KMS-11 (cell line): ENCODE data around the gene IFT172.

Experiments
- H2AFZ ChIP-seq: fragments of 200-600 bp; sonication (generic); 2 replicates; pipeline ENCODE4 v1.6.1; 2016; ENCODE audit warnings: antibody characterized with exemption, mixed run types, low read depth
- H3K27ac ChIP-seq: fragments of 200-600 bp; sonication (generic); 2 replicates; pipeline ENCODE4 v1.6.1; 2016; ENCODE audit warnings: mild to moderate bottlenecking, mixed run types
- H3K27me3 ChIP-seq: fragments of 200-600 bp; sonication (generic); 2 replicates; pipeline ENCODE4 v1.6.1; 2017; ENCODE audit warnings: mild to moderate bottlenecking, low read depth, mixed run types, moderate library complexity; ENCODE audit not compliant: insufficient read depth
- H3K36me3 ChIP-seq: fragments of 200-600 bp; sonication (generic); 2 replicates; pipeline ENCODE4 v1.6.1; 2017; ENCODE audit warnings: mild to moderate bottlenecking, mixed run types; ENCODE audit not compliant: insufficient read depth
- H3K4me1 ChIP-seq: fragments of 200-600 bp; sonication (generic); 2 replicates; pipeline ENCODE4 v1.6.1; 2016; ENCODE audit warnings: mild to moderate bottlenecking, low read depth, mixed run types; ENCODE audit not compliant: poor library complexity, severe bottlenecking
- H3K4me2 ChIP-seq: fragments of 200-600 bp; sonication (generic); 2 replicates; pipeline ENCODE4 v1.7.0; 2016; ENCODE audit warnings: mild to moderate bottlenecking, mixed run types
- H3K4me3 ChIP-seq: fragments of 200-600 bp; sonication (generic); IDR thresholded peaks from 2 replicates; pipeline ENCODE4 v1.6.1; 2017; ENCODE audit warnings: low read depth, low read length, mixed read lengths; ENCODE audit not compliant: insufficient read depth
- H3K79me2 ChIP-seq: fragments of 200-600 bp; sonication (generic); 2 replicates; pipeline ENCODE4 v1.6.1; 2016; ENCODE audit warnings: low read depth, mixed run types; ENCODE audit not compliant: insufficient read depth
- H3K9ac ChIP-seq: fragments of 200-600 bp; sonication (generic); 2 replicates; pipeline ENCODE4 v1.6.1; 2016; ENCODE audit warnings: mild to moderate bottlenecking, mixed run types
- H4K20me1 ChIP-seq: fragments of 200-600 bp; sonication (generic); 2 replicates; pipeline ENCODE4 v1.6.1; 2016; ENCODE audit warnings: mild to moderate bottlenecking, mixed run types; ENCODE audit not compliant: insufficient read depth
- CTCF ChIP-seq: fragments of 200-600 bp; sonication (generic); conservative IDR thresholded peaks from 2 replicates; pipeline ENCODE4 v1.6.1; 2017; ENCODE audit warnings: low read depth, mild to moderate bottlenecking, antibody characterized with exemption, low read length, moderate library complexity, mixed read lengths

IFT172 gene

DNA sequence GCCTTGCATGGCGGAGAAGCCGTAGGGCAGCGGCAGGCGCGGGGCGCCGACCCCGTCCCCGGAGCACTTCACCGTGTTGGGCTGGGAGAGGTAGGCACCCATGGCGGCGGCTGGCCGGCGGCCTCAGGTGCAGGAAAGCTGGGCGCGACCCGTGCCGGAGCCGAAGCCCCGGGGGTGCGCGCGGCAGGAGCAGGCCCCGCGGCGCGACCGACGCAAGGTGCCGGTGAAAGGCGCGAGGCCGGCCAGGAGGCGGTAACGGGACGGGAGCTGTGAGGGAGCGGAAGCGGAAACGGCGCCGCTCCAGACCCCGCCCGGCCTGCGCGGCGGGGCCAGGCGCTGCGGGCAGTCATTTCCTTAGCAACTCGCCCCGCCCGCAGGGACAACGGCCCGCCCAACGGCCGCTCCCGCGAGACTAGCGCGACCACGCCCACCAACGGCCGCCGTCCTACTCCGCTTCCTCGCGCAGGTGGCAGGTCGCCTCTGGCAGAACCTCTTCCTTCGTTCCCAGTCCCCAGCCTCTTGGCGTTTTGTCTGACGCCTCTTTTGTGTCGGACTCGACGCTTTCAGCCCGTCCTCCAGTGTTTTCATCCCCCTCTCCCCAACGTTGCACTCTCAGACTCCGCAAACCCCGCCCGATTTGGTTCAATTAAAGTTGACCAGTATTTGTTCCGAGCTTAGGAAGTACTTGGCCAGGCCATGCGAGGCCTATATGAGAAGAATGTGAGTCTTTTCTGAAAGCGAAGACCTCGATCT lies 80.0 kb downstream of the IFT172 start, which contains the start of gene PPM1G:
PPM1G (minus strand) TSS at position 271 of the 753 bp plus-strand sequence; CDS start at position 102, 169 bp downstream.
- H3K79me2 ChIP-seq: peaks cover 48% of the 10 kb centered on the region
- peak within 1 kb of the TSS; percentile 73 for H3K27ac ChIP-seq
- H3K4me1 ChIP-seq: peaks cover 23% of the 10 kb centered on the region
- H2AFZ ChIP-seq: peak within 1 kb of the TSS; percentile 89
- peak within 1 kb of the TSS; percentile 100 for H3K4me2 ChIP-seq
- no peaks in the 10 kb centered on the region for H3K36me3 ChIP-seq
- H4K20me1 ChIP-seq: peaks cover 16% of the 10 kb centered on the region; the same call in 1 of the 2 replicates
- H3K9ac ChIP-seq: peak within 1 kb of the TSS; percentile 85
- no peak for TF ChIP-seq CTCF
- peak within 1 kb of the TSS; percentile 80 for H3K4me3 ChIP-seq
- no peaks in the 10 kb centered on the region for H3K27me3 ChIP-seq

GRCh38 chr2:27408601-27409320 lies 80.8 kb downstream of the IFT172 start:
- Histone ChIP-seq H3K27me3 (no peaks in the 10 kb centered on the region), H3K36me3 (no peaks in the 10 kb centered on the region), H4K20me1 (peaks cover 16% of the 10 kb centered on the region; the same call in 1 of the 2 replicates), H3K9ac (peak overlapping the region; percentile 85), H3K4me2 (peak overlapping the region; percentile 77), H3K27ac (peak overlapping the region; percentile 73), H3K79me2 (peaks cover 55% of the 10 kb centered on the region), H3K4me1 (peaks cover 30% of the 10 kb centered on the region), H3K4me3 (no peak overlapping the region), H2AFZ (peak overlapping the region; percentile 89)
- TF ChIP-seq CTCF: no peak

DNA sequence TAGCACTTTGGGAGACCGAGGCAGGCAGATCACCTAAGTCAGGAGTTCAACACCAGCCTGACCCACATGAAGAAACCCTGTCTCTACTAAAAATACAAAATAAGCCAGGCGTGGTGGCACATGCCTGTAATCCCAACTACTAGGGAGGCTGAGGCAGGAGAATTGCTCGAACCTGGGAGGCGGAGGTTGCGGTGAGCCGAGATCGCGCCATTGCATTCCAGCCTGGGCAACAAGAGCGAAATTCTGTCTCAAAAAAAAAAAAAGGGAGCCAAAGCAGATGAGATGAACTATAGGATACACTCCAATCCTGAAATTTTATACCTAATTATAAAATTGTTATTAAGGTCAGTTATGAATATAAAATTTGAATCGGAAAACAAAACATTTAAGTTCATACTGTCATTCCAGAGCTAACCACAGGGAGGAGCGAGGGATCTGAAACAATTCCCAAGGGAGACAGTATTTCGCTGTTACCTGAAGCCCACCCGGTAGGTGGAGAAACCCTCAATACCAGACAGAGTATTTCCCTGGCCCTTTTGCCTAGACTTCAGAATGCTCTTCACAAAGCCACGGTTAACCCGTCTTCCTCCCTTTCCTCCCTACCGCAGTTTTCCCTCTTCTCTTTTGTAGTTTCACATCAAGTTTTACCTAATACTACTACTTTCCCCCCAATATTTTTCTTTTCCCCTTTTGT lies 81.6 kb downstream of the IFT172 start:
- Histone ChIP-seq H3K27me3 (no peaks in the 10 kb centered on the region), H3K4me1 (peaks cover 36% of the 10 kb centered on the region), H3K36me3 (no peaks in the 10 kb centered on the region), H3K9ac (peak overlapping the region; percentile 85; the same call in 1 of the 2 replicates), H4K20me1 (peaks cover 16% of the 10 kb centered on the region; the same call in 1 of the 2 replicates), H2AFZ (no peak overlapping the region), H3K4me3 (no peak overlapping the region), H3K79me2 (peaks cover 64% of the 10 kb centered on the region), H3K27ac (peak overlapping the region; percentile 73; the same call in 1 of the 2 replicates), H3K4me2 (peak overlapping the region; percentile 77)
- TF ChIP-seq CTCF: peak; percentile 36; the same call in 1 of the 2 replicates

GRCh38 chr2:27400348-27401135 lies 89.0 kb downstream of the IFT172 start:
- peaks cover 39% of the 10 kb centered on the region for H3K4me1 ChIP-seq

More at GRCh38 chr2:27400348-27401135, 89.0 kb downstream of the IFT172 start:
- Histone ChIP-seq H3K27me3 (no peaks in the 10 kb centered on the region), H3K4me3 (no peak overlapping the region), H3K4me2 (no peak overlapping the region), H2AFZ (no peak overlapping the region), H3K27ac (no peak overlapping the region; the same call in 1 of the 2 replicates), H4K20me1 (peaks cover 4% of the 10 kb centered on the region), H3K36me3 (no peaks in the 10 kb centered on the region), H3K79me2 (peaks cover 98% of the 10 kb centered on the region), H3K9ac (no peak overlapping the region)
- TF ChIP-seq CTCF: no peak
